NK-92 treated with Interleukin-12 subunit alpha and Interleukin-12 subunit beta, amount 100 ng/mL, for 24 hours (cell line): ENCODE data around the gene BRD7.

Experiments used
- DNase-seq: peaks from one replicate; lab custom pipeline; 2025; lab: John Stamatoyannopoulos, UW

The BRD7 gene

DNA sequence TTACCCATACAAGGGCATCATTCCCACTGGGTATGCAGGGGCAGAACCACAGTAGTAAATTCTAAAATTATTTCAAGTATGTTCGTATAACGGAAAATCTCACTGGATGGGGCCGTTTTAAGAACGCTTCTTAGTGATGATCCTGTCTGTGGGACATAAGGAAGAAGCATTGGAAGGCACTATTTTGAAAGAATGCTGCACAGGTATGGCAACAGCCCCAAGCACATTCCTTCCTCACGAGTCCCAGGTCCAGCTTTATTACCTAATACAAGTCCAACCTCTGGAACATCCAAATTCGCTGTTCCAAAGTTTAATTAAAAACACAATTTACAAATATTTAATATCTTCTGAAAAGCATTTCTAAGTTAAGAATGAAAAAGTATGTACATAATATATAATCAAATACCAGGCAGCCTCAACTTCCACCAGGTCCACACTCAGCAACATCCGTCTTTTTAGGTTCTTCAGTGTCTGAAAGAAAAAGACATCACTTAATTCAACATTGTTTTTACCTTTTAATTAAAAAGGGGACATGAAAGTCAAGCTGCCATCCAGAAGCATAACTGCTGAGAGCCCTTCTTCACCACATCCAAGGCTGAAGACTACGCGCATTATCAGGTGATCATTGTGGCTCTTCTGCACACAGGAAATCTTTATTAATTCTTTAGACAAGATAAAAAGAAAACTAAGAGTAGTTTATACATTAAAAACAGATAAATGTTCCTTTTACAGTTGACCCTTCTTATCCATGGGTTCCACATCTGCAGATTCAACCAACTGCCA, 49.8 kb downstream of the BRD7 start:
- no peak for DNase-seq

DNA sequence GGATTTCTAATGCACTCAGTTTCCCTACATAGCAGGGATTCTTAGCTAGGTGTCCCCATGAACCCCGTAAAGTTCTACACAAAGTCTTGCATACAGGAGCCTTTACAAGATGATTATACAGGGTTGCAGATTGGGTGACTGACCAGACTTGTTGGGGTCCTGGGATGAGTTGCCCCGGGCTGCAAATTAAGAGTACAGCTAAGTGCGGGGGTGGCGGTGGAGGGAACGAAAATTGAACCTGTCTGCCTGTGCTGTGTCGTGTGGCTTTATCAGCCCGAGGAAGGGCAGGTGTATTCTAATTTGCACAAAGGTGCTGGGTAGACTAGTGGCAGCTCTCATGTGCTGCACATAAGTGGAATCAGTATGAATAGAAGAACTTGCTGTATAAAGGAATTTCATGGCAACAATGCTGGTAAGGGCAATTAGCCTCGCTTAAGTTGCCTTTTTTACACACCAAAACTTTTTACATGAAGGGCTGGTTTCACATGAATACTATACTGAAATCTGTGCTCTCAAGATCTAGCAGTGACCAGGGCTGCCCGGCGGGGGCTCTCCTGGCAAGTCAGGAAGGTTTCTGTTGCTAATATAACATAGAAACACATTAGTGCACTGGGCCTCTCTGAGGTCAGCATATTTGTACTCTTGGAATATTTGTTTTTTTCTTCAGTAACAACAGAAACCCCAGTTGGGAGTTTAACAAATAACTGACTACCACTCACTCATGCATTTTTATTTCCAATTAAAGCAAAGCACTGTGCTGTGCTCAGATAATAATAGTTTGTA, 51.7 kb downstream of the BRD7 start:
- no peak for DNase-seq

DNA sequence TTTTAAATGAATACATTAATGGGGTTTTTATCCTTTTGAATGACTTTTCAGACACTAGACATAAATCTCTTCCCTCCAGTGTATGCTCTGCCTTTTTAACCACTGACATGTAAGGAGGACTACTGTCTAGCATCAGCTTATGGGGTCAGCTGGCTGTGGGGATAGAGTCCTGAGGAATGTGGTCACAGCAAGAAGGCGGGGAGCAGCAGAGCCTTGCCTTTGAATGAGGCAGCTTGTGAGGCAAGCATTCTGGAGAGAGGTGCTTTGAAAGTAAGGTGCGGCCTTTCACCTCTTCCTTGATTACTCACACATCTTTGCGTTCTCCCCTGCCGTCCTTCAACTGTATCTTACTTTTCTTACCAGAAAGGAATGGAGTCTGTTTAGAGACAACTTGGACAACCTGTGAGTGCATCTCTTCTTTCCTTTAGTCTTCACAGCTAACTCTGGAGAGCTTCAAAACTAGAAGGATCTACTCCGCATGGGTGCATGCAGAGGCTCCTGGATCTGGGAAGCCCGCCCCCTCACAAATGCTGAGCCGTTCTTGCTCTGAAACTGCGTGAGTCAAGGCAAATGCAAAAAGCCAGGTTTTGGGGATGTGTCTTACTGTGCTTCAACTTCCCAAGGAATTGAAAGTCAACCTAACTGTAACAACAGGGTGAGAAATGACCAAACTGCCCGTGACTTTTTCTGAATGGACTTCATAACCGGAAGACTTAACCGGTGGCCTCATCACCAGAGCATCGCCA, 52.5 kb downstream of the BRD7 start:
- DNase-seq: no peak

DNA sequence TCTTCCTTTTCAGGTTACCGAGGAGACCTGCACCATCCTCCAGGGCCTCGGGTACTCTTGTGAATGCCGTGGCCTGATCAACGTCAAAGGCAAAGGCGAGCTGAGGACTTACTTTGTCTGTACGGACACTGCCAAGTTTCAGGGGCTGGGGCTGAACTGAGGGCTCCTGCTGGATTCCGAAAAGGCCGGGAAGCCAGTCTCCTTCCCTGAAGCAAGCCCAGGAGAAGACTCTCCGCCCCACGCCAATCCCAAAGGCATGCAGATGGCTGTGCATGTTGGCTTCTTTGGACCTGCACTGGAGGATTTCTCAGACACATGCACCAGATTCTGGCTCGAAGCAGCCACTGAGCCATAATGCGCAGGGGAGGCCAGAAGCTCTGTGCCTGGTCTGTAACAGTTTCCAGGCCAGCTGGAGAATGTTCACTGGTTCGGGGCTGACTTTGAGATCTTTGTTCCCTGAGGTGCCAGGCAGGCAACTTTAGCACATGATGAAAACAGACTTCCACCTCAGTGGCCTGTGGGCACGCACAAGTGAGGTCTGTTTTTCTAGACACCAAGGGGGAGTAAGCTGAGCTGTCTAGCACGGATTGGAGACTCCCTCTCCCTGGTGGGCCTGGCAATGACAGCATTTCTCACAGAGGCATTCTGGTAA, 53.3 kb downstream of the BRD7 start:
- DNase-seq: no peak

DNA sequence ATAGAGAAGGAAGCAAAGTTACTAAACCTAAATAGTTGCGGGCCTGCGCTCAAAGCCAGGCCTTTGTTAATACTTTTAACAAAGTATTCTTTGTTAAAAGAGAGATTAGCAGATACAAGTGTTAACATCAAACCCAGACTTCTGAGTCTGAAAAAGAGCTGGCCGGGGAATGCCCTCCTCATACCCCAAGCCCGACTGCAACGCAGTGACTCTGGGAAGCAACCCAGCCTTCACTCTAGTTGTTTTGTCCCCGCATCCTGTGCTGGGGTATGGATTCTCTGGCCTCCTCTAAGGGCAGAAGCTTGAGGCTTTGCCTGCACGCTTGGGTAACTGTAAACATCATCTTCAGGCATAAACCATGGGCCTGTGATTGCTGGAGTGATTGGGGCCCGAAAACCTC, 54.1 kb downstream of the BRD7 start:
- no peak for DNase-seq

DNA sequence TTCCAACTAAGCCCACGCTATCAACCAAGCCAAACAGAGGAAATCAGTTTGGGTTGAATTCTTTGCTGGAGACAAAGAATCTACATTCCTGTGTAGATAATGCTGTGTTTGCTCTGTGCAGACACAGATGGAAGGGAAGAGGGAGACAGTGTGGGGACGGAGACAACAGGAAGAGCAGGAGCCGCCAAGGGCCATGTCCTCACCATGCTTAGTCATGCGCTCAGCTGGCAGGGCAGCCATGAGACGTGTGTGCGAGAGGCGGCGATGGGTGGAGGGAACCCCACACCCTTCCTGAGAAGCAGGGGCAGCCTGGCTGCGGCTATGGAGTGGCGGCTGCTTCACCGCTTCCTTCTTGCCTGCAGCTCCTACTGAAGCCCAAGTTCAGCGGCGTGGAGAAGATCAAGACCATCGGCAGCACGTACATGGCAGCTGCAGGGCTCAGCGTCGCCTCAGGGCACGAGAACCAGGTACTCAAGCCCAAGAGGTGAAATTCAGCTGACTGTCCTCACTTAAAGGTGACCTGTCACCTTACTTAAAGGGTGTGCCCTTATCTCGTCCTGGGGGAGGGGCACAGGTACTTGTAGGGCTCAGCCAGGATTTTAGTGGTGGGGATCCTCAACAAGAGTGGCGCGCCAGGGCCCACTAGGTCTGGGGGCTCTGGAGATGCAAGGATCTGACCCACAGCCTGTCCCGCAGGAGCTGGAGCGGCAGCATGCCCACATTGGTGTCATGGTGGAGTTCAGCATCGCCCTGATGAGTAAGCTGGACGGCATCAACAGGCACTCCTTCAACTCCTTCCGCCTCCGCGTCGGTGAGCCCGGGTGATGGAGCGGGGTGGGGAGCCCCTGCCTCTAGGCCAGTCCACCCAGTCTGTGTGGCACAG, 55.0 kb downstream of the BRD7 start:
- no peak for DNase-seq

DNA sequence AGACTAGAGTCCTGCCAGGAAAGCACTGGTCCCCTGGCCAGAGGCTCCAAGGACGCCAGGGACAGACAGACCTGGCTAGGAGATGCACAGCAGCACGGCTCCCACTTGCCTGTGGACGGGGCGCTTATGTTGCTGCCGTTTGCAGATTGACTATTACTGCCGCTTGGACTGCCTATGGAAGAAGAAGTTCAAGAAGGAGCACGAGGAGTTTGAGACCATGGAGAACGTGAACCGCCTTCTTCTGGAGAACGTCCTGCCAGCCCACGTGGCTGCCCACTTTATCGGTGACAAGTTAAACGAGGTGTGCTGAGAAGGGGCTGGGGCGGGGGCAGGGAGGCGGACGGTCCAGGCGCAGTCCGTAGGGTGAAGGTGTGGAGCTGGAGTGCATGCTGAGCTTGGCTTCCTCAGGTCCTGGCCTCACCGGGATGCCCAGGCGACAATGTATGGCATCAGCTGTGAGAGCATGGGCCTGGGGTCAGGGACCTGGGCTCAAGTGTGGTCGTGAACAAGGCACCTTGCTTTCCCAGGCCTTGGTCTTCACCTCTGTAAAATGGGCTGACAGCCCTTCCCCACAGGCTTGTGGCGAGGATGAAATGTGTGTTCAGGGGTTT, 56.8 kb downstream of the BRD7 start:
- no peak for DNase-seq

DNA sequence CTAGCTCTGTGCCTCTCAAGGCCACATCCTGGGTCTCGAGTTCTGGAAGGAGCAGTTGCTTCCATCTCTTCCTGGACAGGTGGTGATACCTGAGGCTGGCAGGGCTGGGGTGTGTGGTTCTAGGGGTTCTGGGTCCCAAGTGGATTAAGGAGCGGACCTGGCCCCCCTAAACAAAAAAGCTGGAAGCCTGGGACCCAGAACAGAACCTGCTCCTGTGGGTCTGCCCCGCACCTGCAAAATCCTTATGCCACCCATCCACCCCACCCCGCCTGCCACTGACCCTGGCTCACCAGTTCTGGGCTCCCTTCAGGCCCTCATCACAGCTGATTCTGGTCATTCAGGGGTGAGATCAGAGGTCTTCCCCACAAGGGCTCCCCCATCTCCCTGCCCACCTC, 57.7 kb downstream of the BRD7 start:
- no peak for DNase-seq

DNA sequence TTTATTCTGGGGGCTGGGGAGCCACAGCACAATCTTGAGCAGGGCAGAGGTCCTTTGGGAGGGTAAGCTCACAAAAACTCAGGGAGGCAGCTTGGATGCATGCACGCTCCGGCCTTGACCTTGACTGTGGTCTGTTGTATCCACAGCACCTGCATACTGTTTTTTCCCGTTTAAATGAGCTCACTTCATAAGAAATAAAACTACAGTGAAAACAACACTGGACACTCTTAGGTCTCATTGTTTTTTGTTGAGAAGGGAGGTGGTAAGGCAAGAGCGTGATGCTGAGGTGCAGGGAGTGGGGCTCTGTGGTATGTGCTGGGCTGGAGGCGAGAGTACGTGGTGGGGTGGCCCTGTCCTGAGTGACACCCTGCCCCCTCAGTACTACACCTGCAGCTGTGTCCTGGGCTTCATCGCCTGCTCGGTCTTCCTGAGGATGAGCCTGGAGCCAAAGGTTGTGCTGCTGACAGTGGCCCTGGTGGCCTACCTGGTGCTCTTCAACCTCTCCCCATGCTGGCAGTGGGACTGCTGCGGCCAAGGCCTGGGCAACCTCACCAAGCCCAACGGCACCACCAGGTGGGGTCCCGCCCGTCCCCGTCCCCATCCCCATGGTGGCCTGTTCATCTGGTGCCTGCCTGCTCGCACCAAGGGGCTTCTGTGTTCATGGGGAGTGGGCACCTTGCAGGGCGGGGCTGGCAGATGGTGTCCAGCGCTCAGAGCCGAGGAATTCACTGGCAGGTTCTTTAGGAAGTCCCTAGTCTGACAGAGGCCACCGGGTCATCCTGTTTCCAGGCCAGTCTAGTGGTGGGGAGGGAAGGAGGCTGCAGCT, 58.3 kb downstream of the BRD7 start:
- no peak for DNase-seq

DNA sequence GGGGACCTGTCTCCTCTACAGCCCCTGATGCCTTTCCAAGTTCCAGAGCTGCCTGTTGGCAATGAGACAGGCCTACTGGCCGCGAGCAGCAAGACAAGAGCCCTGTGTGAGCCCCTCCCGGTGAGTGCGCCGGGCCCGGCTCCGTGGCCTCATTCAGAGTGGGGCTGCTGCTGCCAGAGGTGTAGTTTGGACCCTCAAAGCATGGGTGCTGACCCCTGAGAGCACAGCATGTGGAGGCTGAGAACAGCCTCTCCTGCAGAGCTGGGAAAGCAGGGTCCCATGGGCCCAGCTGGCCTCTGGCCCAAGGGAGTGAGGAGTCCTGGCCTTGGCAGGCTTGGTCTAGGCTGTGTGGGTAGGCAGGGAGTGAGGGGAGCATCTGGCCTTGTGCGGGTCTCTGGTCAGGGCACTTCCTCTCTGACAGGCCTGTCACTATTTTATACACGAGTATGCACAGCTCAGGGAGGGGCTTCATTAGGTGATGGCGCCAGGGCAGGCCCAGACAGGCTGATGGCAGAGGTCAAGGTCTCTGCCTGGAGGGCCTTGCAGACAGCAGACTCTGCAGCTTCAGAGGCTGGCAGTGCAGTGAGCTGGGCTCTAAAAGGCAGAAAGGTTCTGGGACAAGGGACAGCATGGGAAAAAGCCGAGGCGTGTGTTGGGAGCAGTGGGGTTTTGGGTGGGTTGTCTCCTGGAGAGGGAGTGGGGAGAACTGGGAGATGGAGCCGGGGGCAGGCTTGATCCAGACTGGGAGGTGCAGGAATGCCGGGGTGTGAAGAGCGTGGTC, 59.1 kb downstream of the BRD7 start:
- DNase-seq: no peak

DNA sequence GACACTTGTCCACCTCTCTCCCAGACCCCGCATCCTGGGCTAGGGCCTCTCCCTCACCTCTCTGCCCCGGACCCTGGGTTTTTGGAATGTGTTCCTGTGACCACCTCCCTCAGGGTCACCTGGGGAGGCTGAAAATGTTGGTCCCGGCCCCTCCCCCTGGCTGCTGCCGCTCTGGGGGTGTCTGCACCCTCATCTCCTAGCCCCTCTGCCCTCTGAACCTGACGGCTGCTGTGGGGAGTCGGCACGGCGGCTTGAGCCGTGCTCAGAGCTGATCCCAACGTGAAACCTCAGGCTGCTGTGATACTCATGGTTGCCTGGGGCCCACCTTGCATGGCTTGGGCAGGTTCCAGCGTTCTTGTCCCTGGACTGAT, 59.6 kb downstream of the BRD7 start:
- no peak for DNase-seq

DNA sequence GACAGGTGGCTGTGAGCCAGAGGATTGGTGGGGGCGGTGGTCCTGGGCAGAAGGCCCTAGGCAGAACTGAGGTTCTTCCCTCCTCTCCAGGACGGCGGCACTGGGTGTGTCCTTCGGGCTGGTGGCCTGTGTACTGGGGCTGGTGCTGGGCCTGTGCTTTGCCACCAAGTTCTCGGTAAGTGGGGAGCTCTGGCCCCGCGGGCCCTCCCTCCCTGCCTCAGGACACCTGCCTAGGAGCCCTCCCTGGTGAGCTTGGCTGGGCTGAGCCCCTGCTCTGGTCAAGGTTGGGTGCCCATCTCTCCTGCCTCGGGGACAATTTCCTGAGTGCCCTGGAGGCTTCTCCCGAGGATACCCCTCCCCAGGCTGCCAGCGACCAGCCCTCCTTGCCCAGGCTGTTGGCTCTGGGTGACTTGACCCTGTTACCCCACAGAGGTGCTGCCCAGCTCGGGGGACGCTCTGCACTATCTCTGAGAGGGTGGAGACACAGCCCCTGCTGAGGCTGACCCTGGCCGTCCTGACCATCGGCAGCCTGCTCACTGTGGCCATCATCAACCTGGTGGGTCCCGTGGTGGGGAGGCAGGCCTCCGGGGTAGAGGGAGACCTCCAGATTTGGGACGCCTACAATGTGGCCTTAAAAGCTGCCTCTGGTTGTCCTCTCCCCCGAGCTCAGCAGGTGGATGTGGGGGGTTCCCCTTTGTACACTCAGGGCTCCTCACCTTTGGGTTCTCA, 60.4 kb downstream of the BRD7 start:
- no peak for DNase-seq

DNA sequence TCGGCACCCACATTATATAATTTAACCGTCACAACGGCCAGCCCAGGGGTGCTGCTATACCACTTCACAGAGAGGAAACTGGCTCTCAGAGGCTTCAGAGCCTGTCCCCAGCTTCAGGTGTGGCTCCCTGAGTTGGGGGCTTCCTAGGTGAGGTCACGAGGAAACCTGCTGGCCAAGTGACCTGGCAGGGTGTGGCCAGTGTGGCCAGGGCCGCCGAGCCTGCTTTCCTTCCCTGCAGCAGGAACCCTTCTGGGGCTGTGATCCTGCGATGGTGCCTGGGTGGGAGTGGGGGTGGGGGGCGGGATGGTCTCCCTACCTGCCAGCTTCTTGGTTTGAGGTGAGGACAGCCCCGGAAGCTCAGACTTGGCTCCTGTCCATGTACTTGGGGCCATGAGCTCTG, 62.5 kb downstream of the BRD7 start:
- no peak for DNase-seq

DNA sequence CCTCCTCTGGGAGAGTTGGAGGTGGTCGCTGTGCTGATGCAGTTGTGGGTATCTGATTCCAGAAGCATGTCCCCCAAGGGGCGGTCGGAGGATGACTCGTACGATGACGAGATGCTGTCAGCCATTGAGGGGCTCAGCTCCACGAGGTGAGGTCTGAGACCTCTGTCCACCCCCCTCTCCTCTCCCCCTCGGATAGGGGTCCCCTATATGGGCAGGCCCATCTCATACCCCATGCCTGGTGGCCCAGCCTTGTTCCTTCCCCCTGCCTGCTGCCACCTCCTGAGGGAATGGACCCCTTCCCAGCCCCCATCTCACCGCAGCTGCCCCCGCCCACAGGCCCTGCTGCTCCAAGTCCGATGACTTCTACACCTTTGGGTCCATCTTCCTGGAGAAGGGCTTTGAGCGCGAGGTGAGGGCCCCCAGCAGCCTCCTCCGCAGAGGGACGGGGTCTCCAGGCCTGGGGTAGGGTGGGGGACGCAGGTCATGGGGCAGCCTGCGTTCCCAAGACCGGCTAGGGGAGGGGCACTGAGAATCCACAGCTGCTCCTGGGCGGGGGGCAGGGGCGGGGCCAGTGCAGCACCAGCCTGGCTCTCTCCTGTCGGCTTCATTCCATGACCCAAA, 63.2 kb downstream of the BRD7 start:
- no peak for DNase-seq

DNA sequence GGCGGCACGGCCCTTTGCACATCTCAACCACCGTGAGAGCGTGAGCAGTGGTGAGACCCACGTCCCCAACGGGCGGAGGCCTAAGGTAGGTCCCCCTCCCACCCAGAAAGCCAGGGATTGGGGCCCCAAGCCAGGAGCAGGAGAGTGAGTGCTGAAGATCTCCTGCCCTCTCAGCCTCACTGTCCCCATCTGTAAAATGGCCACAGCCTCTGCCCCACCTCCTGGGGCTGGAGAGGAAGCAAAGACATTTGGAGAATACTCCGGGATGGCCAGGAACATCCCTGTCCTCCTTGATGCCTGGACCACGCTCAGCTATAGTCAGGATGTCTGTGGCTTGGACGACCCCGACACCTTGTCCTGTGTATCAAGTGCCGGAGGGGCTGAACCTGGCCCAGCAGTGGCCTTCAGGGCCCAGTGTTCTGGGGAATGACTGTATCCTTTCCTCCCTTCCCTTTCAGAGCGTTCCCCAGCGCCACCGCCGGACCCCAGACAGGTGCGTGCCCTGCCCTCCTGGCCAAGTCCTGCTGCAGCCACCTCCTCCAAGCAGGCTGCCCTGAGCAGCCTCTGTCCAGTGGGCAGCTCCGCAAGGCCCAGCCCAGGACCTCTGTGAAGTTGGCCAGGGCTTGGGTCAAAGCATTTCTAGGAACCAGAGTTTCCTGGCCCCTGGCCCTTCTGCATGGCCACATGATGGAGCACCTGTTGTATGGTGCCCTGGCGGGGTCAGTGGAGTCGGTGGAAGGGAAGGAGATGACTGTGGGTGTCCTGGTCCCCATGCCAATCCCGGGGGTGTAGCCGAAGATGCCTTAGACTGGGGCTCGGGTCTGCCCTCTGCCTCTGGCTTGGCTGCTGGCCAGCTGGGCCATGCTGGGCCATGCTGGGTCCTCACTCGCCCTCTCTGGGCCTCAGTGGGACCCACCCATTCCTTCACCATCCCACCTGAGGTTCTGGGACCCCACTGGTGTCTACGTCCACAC, 64.0 kb downstream of the BRD7 start:
- DNase-seq: no peak

DNA sequence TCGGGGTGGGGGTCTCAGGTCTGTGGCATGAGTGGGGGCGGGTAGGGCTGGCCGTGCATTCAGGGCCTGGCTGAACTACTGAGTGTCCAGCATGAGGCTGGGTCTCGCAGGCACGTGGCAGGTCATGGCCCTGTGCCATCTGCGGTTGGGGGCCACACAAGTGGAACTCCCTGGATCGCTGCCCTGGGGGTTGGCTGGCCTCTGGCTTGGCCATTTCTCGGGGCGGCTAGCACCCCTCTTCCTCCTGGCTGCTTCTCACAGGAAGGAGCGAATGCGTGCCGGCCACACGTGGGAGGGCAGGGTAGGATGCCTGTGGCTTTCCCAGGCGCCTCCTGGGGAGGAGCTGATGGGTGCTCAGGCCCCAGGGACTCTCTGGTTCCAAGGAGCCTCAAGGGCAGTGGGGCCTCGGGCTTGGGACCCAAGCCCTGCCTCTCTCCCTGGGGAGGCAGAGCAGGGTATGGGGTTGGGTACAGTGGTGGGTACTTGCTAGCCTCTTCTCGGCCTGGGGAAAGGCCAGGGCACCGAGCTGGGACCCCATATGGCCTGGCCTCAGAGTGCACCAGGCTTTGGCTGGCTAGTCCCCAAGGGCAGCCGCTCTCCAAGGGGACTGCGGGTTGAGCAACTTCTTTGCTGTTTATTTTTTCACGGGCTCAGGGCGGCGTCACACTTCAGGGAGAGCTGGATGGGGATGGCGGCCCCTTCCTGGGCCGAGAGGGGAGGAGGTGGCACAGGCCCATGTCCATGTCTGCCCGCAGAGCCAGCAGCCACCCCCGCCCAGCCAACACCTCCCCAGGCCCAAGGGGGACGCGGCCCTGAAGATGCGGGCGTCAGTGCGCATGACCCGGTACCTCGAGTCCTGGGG, 65.0 kb downstream of the BRD7 start:
- no peak for DNase-seq
